ENCODE data around the gene MYH9.
A peak's percentile ranks its signal among the peaks of the same experiment; 100 is the strongest.
"Not testable (repeated sequence)": the region's sequence is repeated elsewhere in the genome, so short reads cannot be mapped to it uniquely, and the experiment has no call there.

Gene MYH9

GRCh38 chr22:36267896-36268485 is 119.8 kb downstream of the MYH9 start:
- Histone ChIP-seq H3K4me1 (no peaks in the 10 kb centered on the region), H3K36me3 (peaks cover 10% of the 10 kb centered on the region; the same call in 1 of the 2 replicates), H3K9ac (no peak overlapping the region), H4K20me1 (no peaks in the 10 kb centered on the region), H3K4me2 (no peak overlapping the region), H3K27ac (no peak overlapping the region), H3K27me3 (no peaks in the 10 kb centered on the region), H3K9me3 (no peaks in the 10 kb centered on the region), H3K4me3 (no peak overlapping the region)
- TF ChIP-seq Cebpa-rat (IDR thresholded peaks at IDR 0.05): no peak

- Histone ChIP-seq H3K9me3 (no peaks in the 10 kb centered on the region), H3K4me3 (no peak overlapping the region), H3K27ac (no peak overlapping the region), H3K27me3 (no peaks in the 10 kb centered on the region), H3K9ac (no peak overlapping the region), H4K20me1 (no peaks in the 10 kb centered on the region), H3K36me3 (peaks cover 10% of the 10 kb centered on the region; the same call in 1 of the 2 replicates), H3K4me1 (no peaks in the 10 kb centered on the region), H3K4me2 (no peak overlapping the region)
- TF ChIP-seq Cebpa-rat (IDR thresholded peaks at IDR 0.05): no peak
Measured at GRCh38 chr22:36267058-36267457, 120.7 kb downstream of the MYH9 start.

GRCh38 chr22:36263886-36264664 is 123.7 kb downstream of the MYH9 start:
- not testable (repeated sequence) for H4K20me1 ChIP-seq, H3K9me3 ChIP-seq, H3K27me3 ChIP-seq, H3K27ac ChIP-seq, H3K9ac ChIP-seq, H3K4me2 ChIP-seq, H3K4me3 ChIP-seq
- peaks cover 10% of the 10 kb centered on the region; the same call in 1 of the 2 replicates for H3K36me3 ChIP-seq
- peaks cover 13% of the 10 kb centered on the region for H3K4me1 ChIP-seq

GRCh38 chr22:36263216-36263673 is 124.5 kb downstream of the MYH9 start:
- not testable (repeated sequence) for H3K27me3 ChIP-seq, H4K20me1 ChIP-seq

GRCh38 chr22:36262307-36262706 is 125.5 kb downstream of the MYH9 start:
- not testable (repeated sequence) for H3K9me3 ChIP-seq, H3K9ac ChIP-seq, H3K27me3 ChIP-seq, H4K20me1 ChIP-seq, H3K27ac ChIP-seq, H3K4me3 ChIP-seq, H3K4me2 ChIP-seq
- peaks cover 24% of the 10 kb centered on the region for H3K4me1 ChIP-seq
- H3K36me3 ChIP-seq: peaks cover 10% of the 10 kb centered on the region; the same call in 1 of the 2 replicates

More at GRCh38 chr22:36263216-36263673, 124.5 kb downstream of the MYH9 start:
- not testable (repeated sequence) for H3K9me3 ChIP-seq, H3K9ac ChIP-seq, H3K4me3 ChIP-seq, H3K4me2 ChIP-seq, H3K27ac ChIP-seq
- peaks cover 10% of the 10 kb centered on the region; the same call in 1 of the 2 replicates for H3K36me3 ChIP-seq
- H3K4me1 ChIP-seq: peaks cover 21% of the 10 kb centered on the region

GRCh38 chr22:36261675-36262074 is 126.1 kb downstream of the MYH9 start:
- not testable (repeated sequence) for H3K4me3 ChIP-seq, H3K9me3 ChIP-seq, H3K4me2 ChIP-seq, H3K27ac ChIP-seq, H4K20me1 ChIP-seq, H3K27me3 ChIP-seq, H3K9ac ChIP-seq
- Histone ChIP-seq H3K36me3 (peaks cover 10% of the 10 kb centered on the region; the same call in 1 of the 2 replicates), H3K4me1 (peaks cover 24% of the 10 kb centered on the region)

- H3K36me3 ChIP-seq: no peaks in the 10 kb centered on the region
- no peaks in the 10 kb centered on the region for H4K20me1 ChIP-seq
- H3K4me1 ChIP-seq: peaks cover 29% of the 10 kb centered on the region
Measured at GRCh38 chr22:36259615-36260300, 128.0 kb downstream of the MYH9 start.

GRCh38 chr22:36258701-36259614 is 128.8 kb downstream of the MYH9 start:
- no peaks in the 10 kb centered on the region for H3K36me3 ChIP-seq
- H3K4me3 ChIP-seq: no peak overlapping the region
- TF ChIP-seq Cebpa-rat (IDR thresholded peaks at IDR 0.05): no peak
- no peaks in the 10 kb centered on the region for H4K20me1 ChIP-seq
- peak overlapping the region; percentile 21 for H3K9ac ChIP-seq
- H3K4me1 ChIP-seq: peaks cover 37% of the 10 kb centered on the region
- peak overlapping the region; percentile 65 for H3K4me2 ChIP-seq
- H3K9me3 ChIP-seq: no peaks in the 10 kb centered on the region
- H3K27ac ChIP-seq: peak overlapping the region; percentile 20; the same call in 1 of the 2 replicates
- H3K27me3 ChIP-seq: no peaks in the 10 kb centered on the region

More at GRCh38 chr22:36259615-36260300, 128.0 kb downstream of the MYH9 start:
- no peak overlapping the region for H3K27ac ChIP-seq
- H3K27me3 ChIP-seq: no peaks in the 10 kb centered on the region
- TF ChIP-seq Cebpa-rat (IDR thresholded peaks at IDR 0.05): no peak
- H3K9me3 ChIP-seq: no peaks in the 10 kb centered on the region
- peak overlapping the region; percentile 65 for H3K4me2 ChIP-seq
- no peak overlapping the region for H3K4me3 ChIP-seq
- H3K9ac ChIP-seq: no peak overlapping the region

GRCh38 chr22:36257948-36258670 is 129.7 kb downstream of the MYH9 start:
- no peak overlapping the region for H3K4me3 ChIP-seq
- no peak for TF ChIP-seq Cebpa-rat (IDR thresholded peaks at IDR 0.05)
- no peaks in the 10 kb centered on the region for H4K20me1 ChIP-seq
- no peak overlapping the region for H3K27ac ChIP-seq
- H3K36me3 ChIP-seq: no peaks in the 10 kb centered on the region
- no peaks in the 10 kb centered on the region for H3K9me3 ChIP-seq
- H3K4me1 ChIP-seq: peaks cover 45% of the 10 kb centered on the region
- H3K4me2 ChIP-seq: peak overlapping the region; percentile 65
- peak overlapping the region; percentile 21; the same call in 1 of the 2 replicates for H3K9ac ChIP-seq
- H3K27me3 ChIP-seq: no peaks in the 10 kb centered on the region
